OCI-LY7 (cell line): Measurements from ENCODE around the gene G0S2. TPM values are rescaled to one million over a fixed set of nuclear protein-coding genes. Genes with fewer than 3 reads are reported as not detected.

ENCODE experiments used
- BruUV-seq: library from RNA; stranded (reverse); fragments of 400-500 nt; replicated peaks from 2 replicates; lab custom pipeline; 2021; lab: Mats Ljungman, UMichigan
- CTCF ChIA-PET: fragments of 300-600 bp; sonication (Branson Sonifier 250); formaldehyde crosslinking; loops from one replicate; lab custom pipeline; 2022; ENCODE audit warnings: antibody characterized with exemption; ENCODE audit not compliant: unreplicated experiment; lab: Charles Lee
- POLR2A ChIA-PET: fragments of 300-600 bp; sonication (Branson Sonifier 250); formaldehyde crosslinking; loops from one replicate; lab custom pipeline; 2022; ENCODE audit warnings: antibody characterized with exemption; lab: Charles Lee
- DNase-seq: peaks from one replicate; pipeline ENCODE4 v3.0.0-alpha.2; 2015; ENCODE audit warnings: low spot score
- H2AFZ ChIP-seq: fragments of 200-600 bp; sonication (generic), shearing (Covaris generic); 2 replicates; pipeline ENCODE4 v1.6.1; 2014; ENCODE audit warnings: mild to moderate bottlenecking, antibody characterized with exemption, low read length, moderate library complexity
- H3K27ac ChIP-seq: fragments of 200-600 bp; sonication (generic); 2 replicates; pipeline ENCODE4 v1.5.1; 2014; ENCODE audit warnings: mixed run types, low read depth, mild to moderate bottlenecking, moderate library complexity, low read length, inconsistent platforms; ENCODE audit not compliant: poor library complexity, severe bottlenecking
- H3K36me3 ChIP-seq: fragments of 200-600 bp; sonication (generic); 2 replicates; pipeline ENCODE4 v1.6.1; 2014; ENCODE audit warnings: mild to moderate bottlenecking, antibody characterized with exemption, low read length, moderate library complexity, mixed read lengths; ENCODE audit not compliant: insufficient read depth
- H3K4me1 ChIP-seq: fragments of 200-600 bp; sonication (generic); 2 replicates; pipeline ENCODE4 v1.5.1; 2014; ENCODE audit warnings: mild to moderate bottlenecking, low read length; ENCODE audit not compliant: insufficient read depth, poor library complexity, severe bottlenecking
- H3K4me2 ChIP-seq: fragments of 200-600 bp; sonication (generic); 2 replicates; pipeline ENCODE4 v1.6.1; 2014; ENCODE audit warnings: mild to moderate bottlenecking, low read length
- H3K4me3 ChIP-seq: fragments of 200-600 bp; sonication (generic); 2 replicates; pipeline ENCODE4 v1.5.1; 2014; ENCODE audit warnings: mild to moderate bottlenecking, low read depth, low read length; ENCODE audit not compliant: poor library complexity, severe bottlenecking
- H3K79me2 ChIP-seq: fragments of 200-600 bp; sonication (generic); 2 replicates; pipeline ENCODE4 v1.6.1; 2016; ENCODE audit warnings: low read depth, mild to moderate bottlenecking, low read length, moderate library complexity, mixed read lengths; ENCODE audit not compliant: insufficient read depth
- H3K9me2 ChIP-seq: fragments of 200-600 bp; sonication (generic); 2 replicates; pipeline ENCODE4 v1.6.1; 2016; ENCODE audit warnings: mild to moderate bottlenecking, low read length, mixed read lengths; ENCODE audit not compliant: insufficient read depth
- H3K9me3 ChIP-seq: fragments of 200-600 bp; sonication (generic); 2 replicates; pipeline ENCODE4 v1.6.1; 2014; ENCODE audit warnings: mild to moderate bottlenecking, mixed run types, low read length, mixed read lengths
- H4K20me1 ChIP-seq: fragments of 200-600 bp; sonication (generic); 2 replicates; pipeline ENCODE4 v1.6.1; 2014; ENCODE audit warnings: mild to moderate bottlenecking, antibody characterized with exemption, low read length, moderate library complexity, mixed read lengths; ENCODE audit not compliant: insufficient read depth
- CTCF ChIP-seq: fragments of 200-600 bp; sonication (generic); conservative IDR thresholded peaks from 2 replicates; pipeline ENCODE4 v1.5.1; 2014; ENCODE audit warnings: mild to moderate bottlenecking, antibody characterized with exemption, low read length, moderate library complexity, mixed read lengths
- EZH2phosphoT487 ChIP-seq: fragments of 200-600 bp; sonication (generic); IDR thresholded peaks from 2 replicates; pipeline ENCODE4 v1.6.1; 2018; ENCODE audit warnings: low read depth, borderline replicate concordance, mild to moderate bottlenecking, mixed run types, antibody characterized with exemption, low read length, moderate library complexity, mixed read lengths
- intact Hi-C: fragments of 100-400 bp; cut with micrococcal nuclease; formaldehyde crosslinking; loops from one replicate; pipeline ENCODE4 v1.10.0; 2022; ENCODE audit not compliant: unreplicated experiment
- total RNA-seq, 2 experiments: library from RNA; depleted of rRNA in 1 of 2; stranded (reverse); fragments of >200 nt in 1 of 2; shearing (Covaris generic) in 1 of 2; gene quantifications; 2 replicates each; pipeline ENCODE4 v1.2.3, GENCODE V29; 2014 to 2022

Gene G0S2
- total RNA-seq, 2 experiments from 2014 or later, result not detected

- no TSS peak for BruUV-seq
- CTCF ChIA-PET, result no interaction called here
- Histone ChIP-seq H3K36me3 (no peaks in the 10 kb centered on the region), H3K4me2 (no peak overlapping the region), H3K4me1 (no peaks in the 10 kb centered on the region), H3K27ac (no peak overlapping the region), H2AFZ (no peak overlapping the region), H4K20me1 (no peaks in the 10 kb centered on the region), H3K79me2 (no peaks in the 10 kb centered on the region), H3K9me3 (no peaks in the 10 kb centered on the region), H3K9me2 (no peaks in the 10 kb centered on the region), H3K4me3 (no peak overlapping the region)
- POLR2A ChIA-PET, result no interaction called here
- TF ChIP-seq EZH2phosphoT487, result no peak
- no peak for TF ChIP-seq CTCF
- no peak for DNase-seq
- intact Hi-C loops, result no loop called here
Measured at GRCh38 chr1:209702832-209703231, 27.6 kb downstream of the G0S2 start.

DNA sequence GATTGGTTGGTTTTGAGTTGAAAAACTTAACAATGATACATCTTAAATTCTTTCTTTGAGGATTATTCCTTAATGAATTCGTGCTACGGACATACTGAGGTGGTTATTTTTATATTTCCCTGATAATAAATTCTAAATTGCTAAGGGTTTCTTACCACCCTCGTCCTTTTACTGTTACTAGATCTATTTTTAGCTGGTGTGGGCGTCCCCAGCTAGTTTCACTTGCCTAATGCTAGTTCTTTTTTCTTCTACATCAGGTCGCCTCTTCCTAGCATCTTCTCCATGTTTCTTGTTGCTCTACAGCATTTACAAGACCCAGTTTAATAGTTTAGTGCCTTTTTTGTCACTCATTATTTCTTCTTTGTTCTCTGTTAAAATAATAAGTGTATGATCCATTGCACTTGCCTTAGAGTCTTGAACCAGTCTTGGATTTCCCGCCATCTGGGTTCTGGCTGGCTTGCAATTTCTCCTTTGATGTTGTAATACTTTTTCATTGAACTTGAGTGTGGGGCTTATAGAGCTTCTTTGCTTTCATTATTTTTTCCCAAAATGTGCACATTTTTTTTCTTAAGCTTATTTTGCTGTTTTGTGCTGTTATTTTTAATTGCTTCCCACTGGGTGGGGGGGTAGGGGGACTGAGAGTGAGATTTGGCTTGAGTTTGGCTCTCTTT lies 28.8 kb downstream of the G0S2 start:
- POLR2A ChIA-PET, result interaction anchor here (0.7 to 1.5 kb wide), 2 partner anchors 15 to 54 kb away, joined by 3 to 4 read pairs; no protein-coding TSS in a partner anchor
- no peak for DNase-seq

More for the DNA sequence above, 28.8 kb downstream of the G0S2 start:
- Histone ChIP-seq H3K27ac (no peak overlapping the region), H2AFZ (no peak overlapping the region), H3K79me2 (no peaks in the 10 kb centered on the region), H3K36me3 (no peaks in the 10 kb centered on the region), H3K4me3 (no peak overlapping the region), H3K4me1 (no peaks in the 10 kb centered on the region), H4K20me1 (no peaks in the 10 kb centered on the region), H3K9me3 (no peaks in the 10 kb centered on the region), H3K9me2 (no peaks in the 10 kb centered on the region), H3K4me2 (no peak overlapping the region)
- BruUV-seq, result no TSS peak
- CTCF ChIA-PET, result no interaction called here
- intact Hi-C loops, result no loop called here
- no peak for TF ChIP-seq EZH2phosphoT487
- no peak for TF ChIP-seq CTCF
